Measurements from ENCODE around the gene RUNX2. TPM values are rescaled to one million over a fixed set of nuclear protein-coding genes. Genes with fewer than 3 reads are reported as not detected.
A peak's percentile ranks its signal among the peaks of the same experiment; 100 is the strongest.

The RUNX2 gene
- total and polyA plus RNA-seq, 9 of the 15 experiments (the other 6 are each of a cell fraction or from before 2014, with no cell fraction given), result 0.29 to 1.00 (median 0.43) TPM

- TF ChIP-seq ATF6 (CRISPR knock-in tag; IDR thresholded peaks at IDR 0.05), result peak; percentile 31; the same call in 1 of the 2 replicates
- TF ChIP-seq FOXK1 (CRISPR knock-in tag; IDR thresholded peaks at IDR 0.05; ENCODE audit: borderline replicate concordance), result no peak
- peak; percentile 91; the same call in 1 of the 2 replicates for TF ChIP-seq ZBTB26 (CRISPR knock-in tag; IDR thresholded peaks at IDR 0.05)
- no peak for TF ChIP-seq POLR3A (IDR thresholded peaks at IDR 0.05; ENCODE audit: borderline replicate concordance, extremely low read depth, insufficient read depth, insufficient read length)
- TF ChIP-seq POU5F1 (IDR thresholded peaks at IDR 0.05; ENCODE audit: borderline replicate concordance, low read depth, low read length, partially characterized antibody), result peak; percentile 72
- TF ChIP-seq POLR2AphosphoS5 (IDR thresholded peaks at IDR 0.05; ENCODE audit: control insufficient read depth, insufficient read depth, low read depth, low read length), result peak; percentile 94
- TF ChIP-seq EHMT2 (IDR thresholded peaks at IDR 0.05), result 0 out of 2 replicates have a peak, but pooled peaks have one; percentile 4
- no peak for TF ChIP-seq HDAC3 (IDR thresholded peaks at IDR 0.05; ENCODE audit: borderline replicate concordance, partially characterized antibody)
- peak; percentile 95 for TF ChIP-seq HNRNPLL (IDR thresholded peaks at IDR 0.05; ENCODE audit: low read depth, low read length, poor library complexity, severe bottlenecking)
- TF ChIP-seq ZNF253 (CRISPR knock-in tag; conservative IDR thresholded peaks at IDR 0.05), result no peak
- TF ChIP-seq HMG20A (CRISPR knock-in tag; conservative IDR thresholded peaks at IDR 0.05), result no peak
- TF ChIP-seq ZBTB49 (CRISPR knock-in tag; IDR thresholded peaks at IDR 0.05; ENCODE audit: borderline replicate concordance), result no peak
- no peak for TF ChIP-seq DMBX1 (CRISPR knock-in tag; IDR thresholded peaks at IDR 0.05; ENCODE audit: borderline replicate concordance)
- TF ChIP-seq ZBTB33 (CRISPR knock-in tag; IDR thresholded peaks at IDR 0.05), result peak; percentile 40; the same call in 1 of the 2 replicates
- no peak for TF ChIP-seq ZNF239 (CRISPR knock-in tag; IDR thresholded peaks at IDR 0.05)
- no peak; the same call in 1 of the 2 replicates for TF ChIP-seq E2F1 (CRISPR knock-in tag; IDR thresholded peaks at IDR 0.05)
Observed at GRCh38 chr6:45377554-45378333, 49.6 kb downstream of the RUNX2 start, which contains the start of gene SUPT3H (continued).

Measured in K562 (cell line).